Parathyroid adenoma (tissue), 2 donors: Measurements from ENCODE around the gene ANKS1A.

Source experiments
- H2AFZ ChIP-seq: fragments of 300-600 bp; sonication (generic); one replicate; pipeline ENCODE4 v1.7.0; 2017; ENCODE audit warnings: antibody characterized with exemption, mild to moderate bottlenecking
- H3K27ac ChIP-seq: fragments of 300-600 bp; sonication (generic); one replicate; pipeline ENCODE4 v1.7.0; 2017
- H3K27me3 ChIP-seq: fragments of 300-600 bp; sonication (generic); one replicate; pipeline ENCODE4 v1.7.0; 2017; ENCODE audit warnings: low read length; ENCODE audit not compliant: control insufficient read depth, insufficient read depth
- H3K36me3 ChIP-seq: fragments of 300-600 bp; sonication (generic); one replicate; pipeline ENCODE4 v1.7.0; 2017; ENCODE audit warnings: low read length; ENCODE audit not compliant: control insufficient read depth, insufficient read depth
- H3K4me1 ChIP-seq: fragments of 300-600 bp; sonication (generic); one replicate; pipeline ENCODE4 v1.7.0; 2017; ENCODE audit warnings: control low read depth
- H3K4me2 ChIP-seq: fragments of 300-600 bp; sonication (generic); one replicate; pipeline ENCODE4 v1.7.0; 2017; ENCODE audit warnings: low read length
- H3K4me3 ChIP-seq: fragments of 300-600 bp; sonication (generic); one replicate; pipeline ENCODE4 v1.7.0; 2017; ENCODE audit warnings: low read depth, low read length
- H3K79me2 ChIP-seq: fragments of 300-600 bp; sonication (generic); one replicate; pipeline ENCODE4 v1.7.0; 2017; ENCODE audit warnings: control low read depth
- H3K9ac ChIP-seq: fragments of 300-600 bp; sonication (generic); one replicate; pipeline ENCODE4 v1.7.0; 2017; ENCODE audit warnings: mild to moderate bottlenecking
- H3K9me3 ChIP-seq: fragments of 300-600 bp; sonication (generic); one replicate; pipeline ENCODE4 v1.7.0; 2017; ENCODE audit warnings: low read length; ENCODE audit not compliant: control insufficient read depth
- CTCF ChIP-seq: fragments of 300-600 bp; sonication (generic); IDR thresholded peaks from one replicate; pipeline ENCODE4 v1.7.0; 2017; ENCODE audit warnings: antibody characterized with exemption, mild to moderate bottlenecking
- donor health status: primary hyperparathyroidism.

The ANKS1A gene

GRCh38 chr6:35080821-35081425 lies 191.9 kb downstream of the ANKS1A start:
- no peak overlapping the region for H3K4me2 ChIP-seq
- no peak overlapping the region for H3K27ac ChIP-seq
- no peaks in the 10 kb centered on the region for H3K36me3 ChIP-seq
- no peak overlapping the region for H3K9ac ChIP-seq
- no peak for TF ChIP-seq CTCF
- no peaks in the 10 kb centered on the region for H3K79me2 ChIP-seq
- no peaks in the 10 kb centered on the region for H3K27me3 ChIP-seq
- no peaks in the 10 kb centered on the region for H3K9me3 ChIP-seq
- no peak overlapping the region for H3K4me3 ChIP-seq
- H3K4me1 ChIP-seq: no peaks in the 10 kb centered on the region
- H2AFZ ChIP-seq: no peak overlapping the region

GRCh38 chr6:35081426-35081851 lies 192.4 kb downstream of the ANKS1A start:
- Histone ChIP-seq H3K4me1 (no peaks in the 10 kb centered on the region), H3K79me2 (no peaks in the 10 kb centered on the region), H3K27me3 (no peaks in the 10 kb centered on the region), H3K27ac (no peak overlapping the region), H2AFZ (no peak overlapping the region), H3K9ac (no peak overlapping the region), H3K9me3 (no peaks in the 10 kb centered on the region), H3K4me3 (no peak overlapping the region), H3K4me2 (no peak overlapping the region), H3K36me3 (no peaks in the 10 kb centered on the region)
- TF ChIP-seq CTCF: no peak

GRCh38 chr6:35082046-35082732 lies 193.1 kb downstream of the ANKS1A start:
- Histone ChIP-seq H3K27ac (no peak overlapping the region), H3K36me3 (no peaks in the 10 kb centered on the region), H3K4me2 (no peak overlapping the region), H3K4me3 (no peak overlapping the region), H3K27me3 (no peaks in the 10 kb centered on the region), H2AFZ (no peak overlapping the region), H3K79me2 (no peaks in the 10 kb centered on the region), H3K9me3 (no peaks in the 10 kb centered on the region), H3K4me1 (no peaks in the 10 kb centered on the region), H3K9ac (no peak overlapping the region)
- no peak for TF ChIP-seq CTCF

- no peak overlapping the region for H2AFZ ChIP-seq
- H3K9ac ChIP-seq: no peak overlapping the region
- H3K27me3 ChIP-seq: no peaks in the 10 kb centered on the region
- TF ChIP-seq CTCF: no peak
- H3K9me3 ChIP-seq: no peaks in the 10 kb centered on the region
- no peak overlapping the region for H3K4me3 ChIP-seq
- H3K4me2 ChIP-seq: no peak overlapping the region
- H3K27ac ChIP-seq: no peak overlapping the region
- H3K4me1 ChIP-seq: no peaks in the 10 kb centered on the region
- no peaks in the 10 kb centered on the region for H3K36me3 ChIP-seq
- H3K79me2 ChIP-seq: no peaks in the 10 kb centered on the region
These were observed 193.8 kb downstream of the ANKS1A start for GRCh38 chr6:35082733-35083403.
